Panc1 (cell line): ENCODE results near the gene TDRKH. TPM values are rescaled to one million over a fixed set of nuclear protein-coding genes. Genes with fewer than 3 reads are reported as not detected.

Experiments
- ATAC-seq: fragments of 200-7000 bp; cut with Tn5 transposase; 2 replicates; pipeline ENCODE4 v1.9.1; 2020; ENCODE audit warnings: mild to moderate bottlenecking, moderate library complexity
- BruUV-seq: library from RNA; stranded (reverse); fragments of 400-500 nt; replicated peaks from 2 replicates; lab custom pipeline; 2021; lab: Mats Ljungman, UMichigan
- CTCF ChIA-PET: fragments of 300-600 bp; sonication (Branson Sonifier 250); formaldehyde crosslinking; loops from one replicate; lab custom pipeline; 2022; ENCODE audit warnings: antibody characterized with exemption; lab: Charles Lee
- POLR2A ChIA-PET: fragments of 300-600 bp; sonication (Branson Sonifier 250); formaldehyde crosslinking; loops from one replicate; lab custom pipeline; 2022; ENCODE audit warnings: antibody characterized with exemption; lab: Charles Lee
- DNase-seq: peaks from one replicate; pipeline ENCODE4 v3.0.0-alpha.2; 2010; ENCODE audit warnings: low read depth, low spot score
- H3K27ac ChIP-seq: 2 replicates; pipeline ENCODE4 v1.5.1; 2011; ENCODE audit warnings: mild to moderate bottlenecking, low read length, inconsistent platforms
- H3K27me3 ChIP-seq: fragments of 200-500 bp; sonication (Bioruptor generic); 2 replicates; pipeline ENCODE4 v1.6.0; 2014; ENCODE audit warnings: low read length, inconsistent platforms; ENCODE audit not compliant: control insufficient read depth, insufficient read depth
- H3K36me3 ChIP-seq: fragments of 200-500 bp; sonication (Bioruptor generic); 2 replicates; pipeline ENCODE4 v1.5.1; 2014; ENCODE audit warnings: inconsistent platforms, mild to moderate bottlenecking, low read length, moderate library complexity; ENCODE audit not compliant: control insufficient read depth, insufficient read depth
- H3K4me1 ChIP-seq: 2 replicates; pipeline ENCODE4 v1.5.1; 2011; ENCODE audit warnings: inconsistent platforms, mild to moderate bottlenecking, low read length, moderate library complexity; ENCODE audit not compliant: control insufficient read depth, insufficient read depth
- H3K4me3 ChIP-seq, 2 experiments: 2 replicates each; pipeline ENCODE4 v1.5.1; 2011 to 2012; ENCODE audit warnings: low read depth in 2 of 2, low read length in 2 of 2, mild to moderate bottlenecking in 2 of 2, inconsistent platforms in 1 of 2, moderate library complexity in 1 of 2
- H3K9me3 ChIP-seq: fragments of 200-500 bp; sonication (Bioruptor generic); 2 replicates; pipeline ENCODE4 v1.5.1; 2014; ENCODE audit warnings: low read depth, mild to moderate bottlenecking, inconsistent platforms, low read length, moderate library complexity; ENCODE audit not compliant: control insufficient read depth, insufficient read depth
- CTCF ChIP-seq: fragments of 450-650 bp; IDR thresholded peaks from 2 replicates; pipeline ENCODE4 v1.5.1; 2017; ENCODE audit warnings: mild to moderate bottlenecking
- POLR2AphosphoS5 ChIP-seq: IDR thresholded peaks from 2 replicates; pipeline ENCODE4 v1.6.1; 2012; ENCODE audit warnings: mild to moderate bottlenecking, low read depth, low read length, moderate library complexity
- REST ChIP-seq, 2 experiments: IDR thresholded peaks; 2 replicates each; pipeline ENCODE4 v1.6.1; 2011 to 2012; ENCODE audit warnings: low read depth in 2 of 2, control low read depth in 1 of 2, low read length in 1 of 2, mild to moderate bottlenecking in 1 of 2, moderate library complexity in 1 of 2; ENCODE audit not compliant: insufficient read depth in 1 of 2
- SIN3A ChIP-seq: IDR thresholded peaks from 2 replicates; pipeline ENCODE4 v1.6.1; 2012; ENCODE audit warnings: low read depth, mild to moderate bottlenecking, low read length, moderate library complexity, borderline replicate concordance; ENCODE audit not compliant: insufficient read depth
- TCF7L2 ChIP-seq: IDR thresholded peaks from 2 replicates; pipeline ENCODE4 v1.6.1; 2011; ENCODE audit warnings: mild to moderate bottlenecking, low read depth, low read length, inconsistent platforms
- in situ Hi-C: cut with HindIII; loops from 2 replicates; pipeline ENCODE4 v1.10.0; 2016; ENCODE audit warnings: low sequenced_read_pairs, low pct_unique_long_range_greater_than_20kb
- intact Hi-C: fragments of 100-400 bp; cut with micrococcal nuclease; formaldehyde crosslinking; loops from one replicate; pipeline ENCODE4 v1.10.0; 2022; ENCODE audit not compliant: unreplicated experiment
- total RNA-seq: library from RNA; stranded (reverse); gene quantifications from one replicate; pipeline ENCODE4 v1.2.1, GENCODE V29; 2021; ENCODE audit not compliant: unreplicated experiment

TDRKH gene
- total RNA-seq, 1 experiment from 2014 or later: 33.6 TPM

DNA sequence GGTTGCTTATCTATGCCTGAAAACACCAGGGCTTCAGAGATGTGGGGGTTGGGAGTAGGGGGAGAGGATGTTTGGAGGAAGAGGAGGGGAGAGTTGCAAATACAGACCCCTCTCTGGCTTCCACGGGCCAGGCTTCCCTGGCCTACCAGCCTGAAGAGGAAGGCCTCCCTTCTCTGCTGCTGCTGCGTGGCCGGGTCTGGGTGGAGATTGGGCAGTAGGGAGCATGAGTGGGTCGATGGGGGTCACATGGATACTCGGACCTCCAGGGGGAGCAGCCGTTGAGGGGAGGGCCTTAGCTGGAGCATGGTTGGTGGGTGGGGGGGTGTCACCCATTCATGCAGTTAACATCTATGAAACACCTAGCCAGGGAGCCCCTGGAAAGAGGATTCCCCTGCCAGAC lies 39.8 kb upstream of the TDRKH start:
- Histone ChIP-seq H3K4me1 (peaks cover 10% of the 10 kb centered on the region; the same call in 1 of the 2 replicates), H3K4me3 (no peak overlapping the region), H3K27ac (no peak overlapping the region), H3K27me3 (no peaks in the 10 kb centered on the region), H3K9me3 (no peaks in the 10 kb centered on the region), H3K36me3 (no peaks in the 10 kb centered on the region)
- in situ Hi-C loops (no loop called here), intact Hi-C loops (loop anchor here (10.0 kb wide), 3 partner anchors 135 to 385 kb away; no protein-coding TSS in a partner anchor)
- CTCF ChIA-PET: interaction anchor here (0.6 kb wide), 1 partner anchor 40 kb away, joined by 3 read pairs; no protein-coding TSS in a partner anchor
- TF ChIP-seq CTCF (no peak), POLR2AphosphoS5 (no peak), REST (IDR thresholded peaks at IDR 0.05; ENCODE audit: insufficient read depth in 1 of 2, low read depth in 2 of 2, low read length in 1 of 2) (no peak), TCF7L2 (no peak), SIN3A (no peak)
- ATAC-seq (no peak), DNase-seq (no peak)
- BruUV-seq: no TSS peak
- POLR2A ChIA-PET: no interaction called here

DNA sequence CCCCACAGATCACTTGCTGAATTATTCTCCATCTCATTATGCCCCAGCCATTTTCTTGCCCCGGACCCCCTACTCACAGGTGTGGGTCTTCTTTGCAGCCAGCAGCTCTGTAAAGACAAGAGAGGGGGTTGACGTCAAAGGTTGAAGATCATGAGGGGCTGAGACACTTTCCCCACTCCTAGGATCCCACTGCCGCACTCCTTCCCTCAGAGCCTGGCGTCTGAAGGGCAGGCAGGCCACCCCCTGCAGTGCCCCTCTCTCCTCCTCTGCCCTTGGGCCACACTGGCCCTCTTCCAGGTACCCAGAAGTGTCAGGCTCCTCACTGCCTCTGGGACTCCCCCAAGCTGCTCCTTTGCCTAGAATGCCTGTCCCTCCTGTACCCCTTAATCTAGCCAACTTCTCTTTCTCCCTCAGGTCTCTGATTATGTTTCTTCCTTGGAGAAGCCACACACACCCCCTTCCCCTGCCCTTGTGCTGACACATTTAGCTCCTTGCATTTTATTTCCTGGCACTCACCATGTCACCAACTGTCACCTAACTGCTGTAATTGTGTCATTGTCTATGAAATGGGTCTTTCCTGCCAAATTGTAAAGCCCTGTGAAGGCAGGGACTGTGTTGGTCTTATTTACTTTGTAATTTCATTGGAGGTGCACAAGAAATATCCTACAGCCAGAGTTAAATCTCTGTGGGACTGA lies 39.2 kb upstream of the TDRKH start:
- H3K4me3 ChIP-seq: no peak overlapping the region
- no peak for TF ChIP-seq SIN3A
- TF ChIP-seq CTCF: no peak
- no peak for TF ChIP-seq TCF7L2
- TF ChIP-seq POLR2AphosphoS5: no peak
- TF ChIP-seq REST (IDR thresholded peaks at IDR 0.05; ENCODE audit: insufficient read depth in 1 of 2, low read depth in 2 of 2, low read length in 1 of 2): no peak
- ATAC-seq (no peak), DNase-seq (no peak)
- no TSS peak for BruUV-seq
- ChIA-PET CTCF (no interaction called here), POLR2A (no interaction called here)
- no peaks in the 10 kb centered on the region for H3K36me3 ChIP-seq
- no peaks in the 10 kb centered on the region for H3K9me3 ChIP-seq
- H3K4me1 ChIP-seq: peaks cover 10% of the 10 kb centered on the region; the same call in 1 of the 2 replicates
- intact Hi-C loops (loop anchor here (10.0 kb wide), 3 partner anchors 135 to 385 kb away; no protein-coding TSS in a partner anchor), in situ Hi-C loops (no loop called here)
- H3K27me3 ChIP-seq: no peaks in the 10 kb centered on the region
- no peak overlapping the region for H3K27ac ChIP-seq
